NK-92 treated with Interleukin-12 subunit alpha and Interleukin-12 subunit beta, amount 100 ng/mL, for 24 hours (cell line): Measurements from ENCODE around the gene ACTL6B.
A peak's percentile ranks its signal among the peaks of the same experiment; 100 is the strongest.

Source experiments
- DNase-seq: peaks from one replicate; lab custom pipeline; 2025; lab: John Stamatoyannopoulos, UW

The ACTL6B gene

DNA sequence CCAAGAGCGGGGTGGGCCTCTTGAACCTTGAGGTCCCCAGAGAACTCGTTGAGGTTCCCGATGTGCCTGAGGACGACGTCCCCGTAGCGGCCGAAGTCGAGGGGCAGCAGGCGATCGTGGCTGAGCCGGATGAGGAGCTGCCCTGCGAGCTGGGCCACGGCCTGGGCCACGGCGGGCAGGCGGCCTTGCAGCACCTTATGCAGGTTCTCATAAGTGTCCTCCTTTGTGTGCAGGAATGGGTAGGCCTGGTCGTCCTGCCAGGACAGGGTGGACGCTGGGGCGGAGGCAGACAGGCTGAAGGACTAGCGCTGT is 29.1 kb downstream of the ACTL6B start:
- no peak for DNase-seq

DNA sequence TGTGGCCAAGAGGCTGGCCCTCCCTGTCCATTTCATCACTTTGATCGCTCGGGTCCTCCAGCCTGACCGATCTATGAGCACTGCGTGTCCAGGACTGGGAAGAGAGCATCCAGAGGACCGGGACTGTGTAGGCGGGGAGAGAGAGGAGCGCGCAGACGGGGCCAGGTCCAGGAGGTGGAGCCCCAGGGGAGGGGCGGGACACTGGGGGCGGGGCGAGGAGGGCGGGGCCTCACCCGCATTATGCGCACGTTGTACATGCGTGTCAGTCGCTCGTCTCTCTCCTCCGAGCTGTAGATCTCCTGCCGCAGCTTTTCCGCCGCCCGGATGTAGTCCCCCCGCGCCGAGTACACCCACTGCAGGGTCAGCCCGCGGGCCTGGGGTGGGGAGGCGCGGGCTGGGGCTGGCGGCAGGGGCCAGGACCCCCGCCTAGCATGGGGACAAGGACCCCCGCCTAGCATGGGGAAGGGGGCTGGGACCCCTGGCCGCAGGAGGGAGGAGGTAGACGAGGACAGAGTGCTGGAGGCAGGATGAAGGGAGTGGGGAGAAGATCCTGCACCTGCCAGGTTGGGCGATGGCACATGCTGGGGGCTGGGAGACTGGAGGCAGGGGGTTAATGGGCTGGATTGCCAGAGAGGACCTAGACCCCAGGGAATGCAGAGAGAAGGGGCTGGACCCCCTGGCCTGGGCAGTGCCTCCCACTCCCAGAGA is 29.6 kb downstream of the ACTL6B start:
- peak; percentile 87 for DNase-seq

DNA sequence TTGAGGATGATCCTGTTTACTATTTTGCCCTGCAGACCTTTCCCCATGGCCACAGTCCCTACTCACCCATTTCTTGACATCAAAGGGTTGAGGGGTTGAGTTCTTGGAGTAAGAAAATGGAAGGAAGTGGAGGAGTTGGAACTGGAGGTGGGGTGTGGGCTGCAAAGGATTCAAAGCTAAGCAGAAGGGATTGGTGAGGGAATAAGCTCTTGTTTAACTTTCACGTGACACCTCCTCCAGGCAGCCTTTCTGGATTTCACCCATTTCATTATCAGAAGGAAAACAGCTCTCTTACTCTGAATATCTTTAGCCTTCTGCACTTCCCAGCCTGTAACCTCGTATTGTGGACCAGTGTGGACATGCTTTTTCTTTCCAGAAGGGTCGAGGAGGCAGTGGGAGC is 30.2 kb downstream of the ACTL6B start:
- no peak for DNase-seq

DNA sequence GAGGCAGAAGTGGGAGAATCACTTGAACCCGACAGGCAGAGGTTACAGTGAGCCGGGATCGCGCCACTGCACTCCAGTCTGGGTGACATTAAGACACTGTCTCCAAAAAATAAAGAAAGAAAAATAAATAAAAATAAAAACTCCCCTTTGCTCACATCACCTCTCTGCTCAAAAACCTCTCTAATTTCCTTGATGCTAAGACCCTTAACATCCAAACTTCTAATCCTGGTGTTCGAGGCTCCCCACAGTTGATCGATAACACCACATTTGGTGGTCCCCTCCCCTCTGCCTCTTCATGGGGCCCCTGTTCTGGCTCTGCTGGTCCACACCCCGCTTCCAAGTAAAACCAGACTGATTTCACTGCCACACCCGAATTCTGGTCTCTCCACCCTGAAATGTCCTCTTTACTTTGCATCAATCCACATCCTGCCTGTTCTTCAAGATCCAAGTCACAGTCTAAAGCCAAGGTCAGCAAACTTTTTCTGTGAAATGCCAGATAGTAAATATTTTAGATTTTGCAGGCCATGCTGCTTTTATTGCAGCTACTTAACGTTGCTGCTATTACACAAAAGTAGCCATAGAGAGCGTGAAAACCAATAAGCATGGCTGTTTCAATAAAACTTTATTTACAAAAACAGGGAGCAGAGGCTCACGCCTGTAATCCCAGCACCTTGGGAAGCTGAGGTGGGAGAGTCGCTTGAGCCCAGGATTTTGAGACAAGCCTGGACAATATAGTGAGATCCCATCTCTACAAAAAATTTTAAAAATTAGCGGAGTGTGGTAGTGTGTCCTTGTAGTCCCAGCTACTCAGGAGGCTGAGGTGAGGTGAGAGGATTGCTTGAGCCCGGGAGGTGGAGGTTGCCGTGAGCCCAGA is 32.1 kb downstream of the ACTL6B start:
- no peak for DNase-seq

- no peak for DNase-seq
Measured at GRCh38 chr7:100621554-100621953, 34.7 kb downstream of the ACTL6B start.

GRCh38 chr7:100620804-100621203 is 35.4 kb downstream of the ACTL6B start:
- no peak for DNase-seq

- DNase-seq: no peak
Measured at GRCh38 chr7:100620239-100620638, 36.0 kb downstream of the ACTL6B start.

DNA sequence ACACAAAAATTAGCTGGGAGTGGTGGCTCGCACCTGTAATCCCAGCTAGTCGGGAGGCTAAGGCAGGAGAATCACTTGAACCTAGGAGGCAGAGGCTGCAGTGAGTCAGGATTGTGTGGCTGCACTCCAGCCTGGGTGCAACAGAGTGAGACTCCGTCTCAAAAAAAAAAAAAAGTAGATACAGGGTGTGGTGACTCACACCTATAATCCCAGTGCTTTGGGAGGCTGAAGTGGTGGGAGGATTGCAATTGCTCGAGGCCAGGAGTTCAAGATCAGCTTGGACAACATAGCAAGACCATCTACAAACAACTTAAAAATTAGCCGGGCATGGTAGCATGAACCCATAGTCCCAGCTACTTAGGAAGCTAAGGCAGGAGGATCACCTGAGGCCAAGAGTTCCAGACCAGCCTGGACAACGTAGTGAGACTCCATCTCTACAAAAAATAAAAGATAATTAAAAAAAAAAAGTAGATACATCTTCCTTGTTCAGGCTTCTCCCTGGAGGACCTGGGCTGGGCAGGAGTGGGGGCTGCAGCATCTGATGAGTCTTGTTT is 41.9 kb downstream of the ACTL6B start:
- no peak for DNase-seq

DNA sequence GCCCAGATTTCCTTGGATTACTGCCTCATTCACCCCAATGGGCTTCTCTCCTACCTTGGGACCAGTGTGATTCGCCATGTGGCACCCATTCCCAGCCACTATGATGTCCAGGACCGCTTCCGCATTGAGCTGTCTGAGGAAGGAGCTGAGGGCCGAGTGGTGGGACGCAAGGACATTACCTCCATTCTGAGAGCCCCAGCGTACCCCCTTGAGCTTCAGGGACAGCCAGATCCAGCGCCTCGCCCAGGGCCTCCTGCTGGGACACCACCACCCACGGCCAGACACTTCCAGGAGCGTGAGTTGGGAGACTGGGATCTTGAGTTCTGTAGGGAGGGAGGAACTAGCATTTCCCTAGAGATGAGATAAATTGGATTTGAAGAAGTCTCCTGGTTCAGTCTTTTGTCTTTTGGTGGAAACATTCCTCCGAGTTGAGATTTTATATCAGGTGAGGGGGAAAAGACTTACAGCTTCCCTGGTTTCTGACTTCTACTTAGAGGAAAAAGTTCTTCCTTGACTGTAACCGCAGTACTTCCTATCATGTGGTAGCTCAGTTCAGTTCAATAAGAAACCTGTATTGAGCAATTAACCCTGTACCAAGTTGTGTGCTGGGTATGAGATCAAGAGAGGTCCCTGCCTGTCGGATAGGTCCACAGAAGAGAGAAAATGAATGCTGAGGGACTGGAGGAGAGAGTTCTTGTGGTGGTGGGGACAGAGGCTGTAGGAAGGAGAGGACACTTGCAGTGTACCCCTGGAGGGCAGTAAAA is 42.7 kb downstream of the ACTL6B start:
- DNase-seq: no peak

DNA sequence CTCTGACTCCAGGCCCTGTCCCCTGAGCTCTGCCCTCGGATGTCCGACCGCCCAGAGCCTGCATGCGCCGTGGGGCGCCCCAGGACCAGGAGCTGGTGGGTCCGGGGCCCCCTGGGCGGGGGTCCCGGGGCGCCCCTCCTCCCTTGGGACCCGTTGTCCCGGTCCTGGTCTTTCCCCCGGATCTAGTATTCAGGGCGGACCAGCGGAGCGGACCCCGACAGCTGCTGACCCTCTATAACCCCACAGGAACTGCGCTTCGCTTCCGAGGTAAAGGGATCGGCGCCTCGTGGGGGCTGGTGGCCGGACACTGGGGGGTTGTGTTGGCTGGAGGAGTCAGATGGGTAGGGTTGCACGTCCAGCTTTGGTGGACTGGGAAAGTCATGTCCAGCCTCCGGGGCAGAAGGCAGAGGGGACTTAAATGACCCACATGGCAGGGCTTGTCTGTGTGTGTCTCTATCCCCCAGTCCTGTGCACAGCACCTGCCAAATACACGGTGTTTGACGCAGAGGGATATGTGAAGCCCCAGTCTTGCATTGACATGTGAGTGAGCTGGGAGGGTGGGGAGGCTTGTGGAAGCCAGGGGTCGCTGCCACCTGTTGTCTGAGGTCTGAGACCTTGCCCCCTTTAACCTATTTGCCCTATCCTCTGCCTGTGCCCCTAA is 43.4 kb downstream of the ACTL6B start:
- DNase-seq: no peak

- DNase-seq: peak; percentile 99
Measured at GRCh38 chr7:100611983-100612729, 44.1 kb downstream of the ACTL6B start, which contains the start of gene MOSPD3. MOSPD3 (plus strand) TSS chr7:100612540; CDS start chr7:100612792, 252 bp downstream.

DNA sequence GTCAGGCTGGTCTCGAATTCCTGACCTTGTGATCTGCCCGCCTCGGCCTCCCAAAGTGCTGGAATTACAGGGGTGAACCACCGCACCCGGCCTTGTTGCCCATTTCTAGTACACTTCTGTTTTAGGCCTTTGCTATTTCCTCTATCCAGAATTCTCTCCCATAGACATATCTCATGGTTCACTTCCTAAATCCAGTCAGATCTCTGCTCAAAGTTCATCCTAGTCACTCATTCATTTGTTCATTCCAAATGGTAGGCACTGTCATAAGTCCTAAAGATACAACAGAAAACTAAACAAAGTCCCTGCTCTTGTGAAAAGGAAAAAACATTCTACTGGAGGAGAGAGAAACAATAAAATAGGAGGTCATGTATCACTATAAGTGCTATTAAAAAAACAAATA is 46.3 kb downstream of the ACTL6B start:
- DNase-seq: no peak

GRCh38 chr7:100607111-100607510 is 49.1 kb downstream of the ACTL6B start:
- DNase-seq: no peak

DNA sequence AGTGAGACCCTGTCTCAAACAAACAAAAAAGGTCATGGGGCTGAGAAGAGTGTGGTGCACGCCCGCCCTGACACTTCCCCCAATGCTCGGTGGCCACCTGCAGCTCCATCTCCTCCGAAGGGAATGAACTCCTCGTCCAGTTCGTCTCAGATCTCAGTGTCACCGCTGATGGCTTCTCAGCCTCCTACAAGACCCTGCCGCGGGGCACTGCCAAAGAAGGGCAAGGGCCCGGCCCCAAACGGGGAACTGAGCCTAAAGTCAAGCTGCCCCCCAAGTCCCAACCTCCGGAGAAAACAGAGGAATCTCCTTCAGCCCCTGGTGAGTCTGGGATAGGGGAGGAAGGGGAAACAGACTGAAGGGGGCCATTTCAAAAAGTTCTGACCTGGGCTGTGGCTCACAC is 49.9 kb downstream of the ACTL6B start:
- DNase-seq: no peak

GRCh38 chr7:100604976-100605911 is 51.0 kb downstream of the ACTL6B start:
- no peak for DNase-seq

DNA sequence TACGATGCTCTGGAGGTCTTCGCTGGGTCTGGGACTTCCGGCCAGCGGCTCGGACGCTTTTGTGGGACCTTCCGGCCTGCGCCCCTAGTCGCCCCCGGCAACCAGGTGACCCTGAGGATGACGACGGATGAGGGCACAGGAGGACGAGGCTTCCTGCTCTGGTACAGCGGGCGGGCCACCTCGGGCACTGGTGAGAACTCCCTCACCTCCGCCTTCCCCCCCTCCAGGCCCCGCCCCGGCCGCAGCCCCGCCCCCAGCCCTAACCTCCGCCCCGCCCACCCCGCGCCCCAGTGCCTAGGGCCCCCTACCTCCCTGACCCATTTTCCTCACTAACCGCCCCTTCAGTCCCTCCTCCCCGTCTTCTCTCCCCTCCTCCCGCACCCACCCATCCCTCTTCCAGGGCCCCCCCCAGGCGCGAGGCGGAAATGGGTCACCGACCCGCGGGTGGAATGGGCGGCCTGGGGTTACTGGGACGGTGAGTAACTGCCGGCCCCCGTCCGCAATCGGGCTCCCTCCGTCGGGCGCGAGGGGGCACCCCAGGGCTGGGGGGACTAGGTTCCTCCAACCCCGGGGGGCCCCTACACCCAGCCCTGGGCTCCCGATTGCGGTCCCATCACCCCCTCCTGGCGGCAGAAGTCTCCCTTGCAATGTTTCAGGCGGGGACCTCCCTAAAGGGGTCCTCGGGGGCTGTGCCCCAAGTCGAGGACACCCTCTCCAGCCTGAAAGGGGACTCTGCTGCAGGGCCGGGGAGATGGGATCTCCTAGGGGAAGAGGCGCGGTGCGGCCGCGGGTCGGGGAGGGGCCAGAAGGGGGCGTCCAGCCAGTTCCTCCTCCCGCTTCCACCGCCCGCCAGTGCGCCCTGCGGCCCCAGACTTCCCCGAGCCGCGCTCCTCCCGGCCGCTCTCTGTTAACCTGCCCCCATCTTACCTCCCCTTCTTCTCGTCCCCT is 51.9 kb downstream of the ACTL6B start:
- DNase-seq: peak; percentile 97

GRCh38 chr7:100603726-100604027 is 52.6 kb downstream of the ACTL6B start:
- no peak for DNase-seq

- DNase-seq: no peak
Measured at GRCh38 chr7:100602889-100603725, 53.1 kb downstream of the ACTL6B start.
